Measurements from ENCODE around the gene EPS8.

Gene EPS8

DNA sequence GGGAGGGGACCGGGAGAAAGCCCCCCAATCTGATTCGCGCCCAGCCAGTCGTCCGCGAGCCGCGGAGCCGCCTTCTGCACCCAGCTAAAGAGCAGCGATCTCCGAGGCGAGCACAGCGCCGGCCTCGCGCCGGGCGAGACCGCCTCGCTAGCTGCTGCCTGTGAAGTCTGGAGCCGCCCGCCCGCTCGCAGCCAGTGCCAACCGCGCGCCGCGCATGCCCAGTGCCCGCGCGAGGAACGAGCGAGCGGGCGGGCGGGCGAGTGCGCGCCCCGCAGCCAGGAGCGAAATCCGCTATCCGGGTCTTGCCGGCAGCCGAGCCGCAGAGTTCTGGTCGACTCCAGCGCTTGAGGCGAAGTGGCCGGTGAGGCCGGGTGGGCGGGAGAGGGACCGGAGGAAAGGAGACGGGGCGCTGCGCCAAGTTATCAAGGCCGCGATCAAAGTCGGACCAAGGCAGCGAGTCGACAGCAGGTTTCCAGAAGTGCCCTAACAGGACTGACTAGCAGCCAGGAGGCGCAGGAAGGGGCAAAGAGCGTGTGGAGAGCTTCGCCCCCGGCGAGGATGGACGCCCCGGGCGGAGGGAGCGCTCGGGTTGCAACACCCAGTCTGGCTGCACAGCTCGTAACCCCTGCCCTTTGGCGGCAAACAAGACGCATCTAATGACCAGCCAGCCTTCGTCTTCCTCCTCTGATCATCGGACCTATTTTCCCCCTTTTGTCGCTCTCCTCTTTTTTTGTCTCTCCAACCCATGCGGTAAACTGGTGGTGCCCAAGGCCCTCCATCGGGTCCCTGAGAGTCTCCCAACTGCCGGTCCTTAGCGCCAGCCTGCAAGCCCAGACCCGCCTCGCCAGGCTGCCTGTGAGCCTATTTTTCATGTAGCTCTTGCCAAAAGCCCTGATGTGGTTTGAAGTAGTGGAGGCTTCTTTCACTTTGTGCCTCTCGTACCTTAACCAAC lies at the start of gene EPS8:
EPS8 (minus strand) TSS at position 169 of the 952 bp plus-strand sequence. CDS start 106,437 bp downstream, outside the sequence.
- DNase-seq = peak; percentile 87

DNA sequence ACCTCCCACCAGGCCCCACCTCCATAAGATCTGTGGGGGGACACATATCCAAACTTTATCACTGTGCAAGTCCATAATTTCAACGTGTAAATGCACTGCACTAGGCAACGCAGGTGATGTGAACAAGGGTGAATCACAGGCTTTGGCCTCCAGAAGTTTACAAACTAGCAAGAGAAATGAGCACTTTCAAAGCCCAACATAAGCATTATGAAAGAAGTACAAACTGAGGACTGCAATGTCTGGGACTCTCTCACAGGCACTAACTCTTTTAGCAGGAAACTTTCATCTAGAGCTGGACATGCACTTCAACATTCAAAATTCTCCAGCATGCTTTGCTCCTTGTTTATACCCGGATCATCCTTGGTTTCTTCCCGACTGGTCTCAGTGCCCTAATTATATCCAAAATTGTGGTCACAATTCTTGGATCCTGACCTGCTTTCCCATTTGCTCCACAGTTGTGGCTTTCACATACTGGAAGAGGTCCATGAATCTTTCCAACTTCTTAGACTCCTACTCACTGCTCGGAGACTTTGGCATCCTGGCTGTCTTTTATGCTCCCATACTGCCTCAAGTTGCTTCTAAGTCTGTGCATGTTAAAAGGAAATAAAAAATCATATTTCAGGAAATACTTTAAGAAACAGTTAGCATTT lies 48.1 kb upstream of the EPS8 start:
- no peak for DNase-seq

DNA sequence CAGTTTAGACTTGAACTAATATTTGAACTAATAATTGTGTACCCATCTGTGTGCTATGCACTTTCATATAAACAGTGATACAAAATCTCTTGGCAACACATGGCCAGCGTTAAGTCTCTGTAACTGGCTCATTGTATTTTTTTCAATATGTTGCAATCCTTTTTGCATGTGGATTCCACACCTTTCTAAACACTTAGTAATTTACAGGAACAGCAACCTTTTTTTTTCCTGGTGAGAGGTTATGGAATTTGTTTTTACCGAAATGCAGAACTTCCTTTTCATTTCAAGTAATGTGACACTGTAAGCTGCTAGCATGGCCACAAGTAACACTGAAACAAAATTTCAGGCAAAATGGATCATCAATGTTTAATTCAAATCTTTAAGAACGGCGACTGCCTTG lies 45.4 kb upstream of the EPS8 start:
- DNase-seq = no peak

DNA sequence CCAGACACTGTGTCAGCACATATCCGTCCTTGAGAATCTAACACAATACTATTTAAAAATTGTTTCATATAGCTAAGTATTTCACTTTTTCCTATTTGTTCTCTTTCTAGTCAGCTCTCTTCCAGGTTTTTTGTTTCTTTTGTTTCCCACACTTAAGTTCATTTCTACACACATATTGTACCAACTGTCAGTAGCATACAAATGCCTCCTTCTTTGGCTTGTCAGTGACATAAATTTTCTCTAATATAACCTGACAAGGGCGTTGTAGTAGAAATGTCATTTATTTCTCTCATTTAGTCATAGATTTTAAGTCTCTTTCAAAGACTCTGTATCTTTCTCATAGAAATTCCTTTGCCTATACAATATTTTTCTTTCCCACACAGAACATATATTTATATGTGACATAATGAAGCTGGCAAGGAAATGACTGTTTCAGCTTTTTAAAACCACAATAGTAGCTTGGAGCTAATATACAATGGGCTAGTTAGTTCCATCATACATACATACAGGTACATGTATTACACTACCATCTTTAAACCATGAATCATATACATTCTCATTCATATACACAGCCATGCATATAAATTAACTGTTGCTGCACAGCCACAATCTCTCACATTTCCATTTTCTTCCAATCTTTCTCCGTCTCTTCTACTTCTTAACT lies 42.3 kb upstream of the EPS8 start:
- DNase-seq = no peak

DNA sequence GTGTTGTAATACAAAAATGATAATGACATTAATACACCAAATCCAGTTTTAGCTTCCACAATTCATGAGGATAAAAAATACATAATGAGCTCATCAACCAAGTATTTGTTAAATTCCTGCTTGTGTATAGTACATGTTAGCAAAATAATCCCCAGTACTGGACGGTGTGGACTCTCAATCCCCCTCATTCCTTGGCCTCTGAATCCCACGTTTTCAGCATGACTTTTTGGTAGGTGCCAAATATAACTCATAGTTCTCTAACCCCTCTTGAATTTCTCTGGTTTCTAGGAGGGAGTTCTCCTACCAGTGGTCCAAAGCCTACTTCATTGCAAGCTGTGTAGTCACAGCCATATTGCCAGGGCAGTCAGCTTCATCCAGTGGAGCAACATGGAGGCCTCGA lies 41.4 kb upstream of the EPS8 start:
- DNase-seq = no peak

- DNase-seq = no peak
Observed at GRCh38 chr12:15829949-15830348, 40.8 kb upstream of the EPS8 start.

DNA sequence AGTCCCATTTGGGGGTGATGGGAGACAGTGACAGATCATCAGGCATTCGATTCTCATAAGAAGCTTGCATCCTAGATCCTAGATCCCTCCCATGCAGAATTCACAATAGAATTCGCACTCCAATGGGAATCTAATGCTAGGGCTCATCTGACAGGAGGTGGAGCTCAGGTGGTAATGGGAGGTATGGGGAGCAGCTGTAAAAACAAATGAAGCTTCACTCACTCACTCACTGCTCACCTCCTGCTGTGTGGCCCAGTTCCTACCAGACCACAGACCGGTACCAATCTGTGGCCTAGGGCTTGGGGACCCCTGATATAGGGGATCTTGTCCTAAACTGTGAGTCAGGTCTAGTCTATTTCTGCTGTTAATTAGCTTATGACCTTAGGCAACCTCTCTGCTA lies 40.1 kb upstream of the EPS8 start:
- DNase-seq = no peak

- DNase-seq = no peak
Observed at GRCh38 chr12:15827136-15827535, 37.9 kb upstream of the EPS8 start.

- no peak for DNase-seq
Observed at GRCh38 chr12:15824516-15824915, 35.3 kb upstream of the EPS8 start.

DNA sequence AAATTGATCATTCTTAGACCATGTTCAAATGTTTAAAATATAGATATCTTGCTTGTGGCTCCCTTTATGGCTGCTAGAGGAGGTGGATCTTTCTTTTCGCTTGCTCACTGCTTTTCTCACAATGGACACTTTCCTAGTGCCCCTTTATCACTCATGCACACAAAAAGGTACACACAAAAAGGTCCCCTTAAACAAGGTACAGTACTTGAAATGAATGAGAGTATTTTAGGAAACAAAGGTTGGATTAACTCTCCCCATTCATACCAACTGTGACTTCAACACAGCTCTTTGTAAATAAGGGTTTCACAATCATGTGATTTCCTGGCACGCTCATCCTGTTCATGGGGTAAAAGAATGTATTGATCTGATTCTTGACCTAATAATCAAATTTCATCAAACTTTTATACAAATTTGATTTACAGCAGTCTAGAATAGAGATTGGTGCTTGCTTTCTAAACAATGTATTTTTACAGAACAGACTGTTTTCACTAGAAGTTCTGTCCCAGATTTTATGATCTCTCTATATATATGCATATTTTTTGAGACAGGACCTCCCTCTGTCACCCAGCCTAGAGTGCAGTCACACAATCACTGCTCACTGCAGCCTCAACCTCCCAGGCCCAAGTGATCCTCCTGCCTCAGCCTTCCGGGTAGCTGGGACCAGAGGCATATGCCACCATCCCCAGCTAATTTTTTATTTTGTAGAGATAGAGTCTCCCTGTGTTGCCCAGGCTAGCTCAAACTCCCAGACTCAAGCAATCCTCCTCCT lies 34.4 kb upstream of the EPS8 start:
- no peak for DNase-seq

DNA sequence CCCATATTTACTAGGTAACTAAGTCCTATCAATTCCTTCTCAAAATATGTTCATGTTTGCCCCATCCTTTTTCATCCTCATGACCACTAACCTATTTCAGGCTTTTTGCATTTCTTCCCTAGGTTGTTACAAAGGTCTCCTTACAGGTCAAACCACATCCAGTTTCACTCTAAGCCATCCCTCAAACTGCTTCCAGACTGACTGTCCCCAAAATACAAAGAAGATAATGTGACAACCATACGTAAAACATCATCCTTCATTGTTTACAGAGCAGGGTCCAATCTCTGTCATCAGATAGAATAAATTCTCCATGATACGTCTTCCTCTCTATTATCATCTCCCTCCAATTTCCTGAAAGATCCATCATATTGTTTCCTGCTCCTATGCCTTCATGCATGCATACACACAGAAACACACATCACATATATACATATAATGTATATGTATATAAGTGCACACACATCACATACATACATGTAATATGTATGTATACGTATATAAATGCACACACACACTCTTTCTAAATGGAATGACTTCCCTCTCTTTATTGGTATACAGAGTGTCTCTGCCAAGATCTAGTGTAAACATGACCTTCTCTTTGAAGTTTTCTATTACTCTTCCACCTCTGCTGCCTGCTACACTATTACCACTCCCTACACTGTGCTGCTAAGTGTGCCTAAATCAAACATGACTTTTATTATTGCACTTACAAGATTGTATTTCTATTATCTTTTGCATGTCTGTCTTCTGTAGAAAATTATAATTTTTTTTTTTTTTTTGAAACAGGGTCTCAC lies 30.7 kb upstream of the EPS8 start:
- no peak for DNase-seq

DNA sequence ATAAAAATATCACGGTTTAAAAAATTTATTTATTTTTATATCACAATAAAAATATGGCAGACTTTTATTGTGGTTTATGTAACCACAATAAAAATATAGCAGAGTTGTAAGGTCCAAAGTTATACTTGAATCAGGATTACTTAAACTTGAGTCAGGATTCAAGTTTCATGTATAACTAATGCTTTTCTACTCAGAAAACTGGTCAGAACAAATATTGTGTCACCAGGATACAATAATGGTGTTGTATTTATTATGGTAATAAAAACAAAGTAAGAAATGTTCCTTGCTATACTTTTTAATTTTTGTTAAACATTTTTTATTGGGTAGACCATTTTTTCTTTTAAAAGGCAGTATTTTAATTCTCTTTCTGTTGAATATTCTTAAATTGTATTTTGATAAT lies 29.2 kb upstream of the EPS8 start:
- DNase-seq = no peak

DNA sequence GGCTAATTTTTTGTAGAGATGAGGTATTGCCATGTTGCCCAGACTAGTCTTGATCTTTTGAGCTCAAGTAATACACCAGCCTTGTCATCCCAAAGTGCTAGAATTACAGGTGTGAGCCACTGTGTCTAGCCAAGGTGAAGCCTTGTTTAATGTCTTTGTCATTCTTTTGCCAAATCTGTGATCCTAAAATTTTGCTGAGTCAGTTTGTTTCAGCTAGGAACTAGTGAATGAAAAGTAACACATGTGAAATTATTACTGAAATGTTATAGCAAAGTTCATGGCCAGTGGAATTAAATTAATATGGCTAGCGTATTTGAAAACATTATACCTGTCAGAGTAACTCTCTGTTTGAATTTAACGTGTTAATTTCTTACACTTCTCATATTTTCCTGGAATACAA lies 26.5 kb upstream of the EPS8 start:
- DNase-seq = no peak

- no peak for DNase-seq
Observed at GRCh38 chr12:15811214-15812127, 22.3 kb upstream of the EPS8 start.

GRCh38 chr12:15808652-15809051 lies 19.5 kb upstream of the EPS8 start:
- no peak for DNase-seq

GRCh38 chr12:15808250-15808649 lies 19.1 kb upstream of the EPS8 start:
- no peak for DNase-seq

DNA sequence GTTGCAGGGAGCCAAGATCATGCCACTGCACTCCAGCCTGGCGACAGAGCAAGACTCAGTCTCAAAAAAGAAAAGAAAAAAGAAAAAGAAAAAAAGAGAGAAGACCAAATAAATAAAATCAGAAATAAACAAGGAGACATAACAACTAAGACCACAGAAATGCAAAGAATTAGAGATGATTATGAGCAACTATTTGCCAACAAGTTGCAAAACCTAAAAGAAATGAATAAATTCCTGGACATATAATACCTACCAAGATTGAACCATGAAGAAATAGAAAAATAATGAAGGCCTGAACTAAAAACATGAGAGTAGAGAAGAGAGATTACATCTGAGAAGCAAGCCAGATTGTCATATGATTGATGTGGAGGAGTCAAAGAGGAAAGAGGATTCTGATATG lies 17.6 kb upstream of the EPS8 start:
- DNase-seq = no peak

GRCh38 chr12:15801770-15802744 lies 12.9 kb upstream of the EPS8 start:
- no peak for DNase-seq

- DNase-seq = no peak
Observed at GRCh38 chr12:15800278-15800677, 11.1 kb upstream of the EPS8 start.

GRCh38 chr12:15797818-15798217 lies 8.6 kb upstream of the EPS8 start:
- DNase-seq = no peak

Measured in activated CD8-positive, alpha-beta memory T cell treated with anti-CD3 and anti-CD28 coated beads, Interleukin-2, amount 50 U/mL, for 4 hours (primary cell).